OCI-LY3 (cell line): ENCODE measurements around the gene ALCAM.

Experiments
- EZH2phosphoT487 ChIP-seq: fragments of 200-600 bp; shearing (Covaris generic); IDR thresholded peaks from 2 replicates; pipeline ENCODE4 v1.6.1; 2018; ENCODE audit warnings: antibody characterized with exemption, mixed run types, low read depth
- TF ChIP-seq, protein P1 (sequence below): fragments of 200-600, 300-600 bp; sonication (generic); IDR thresholded peaks from 2 replicates; pipeline ENCODE4 v1.5.1; 2014; ENCODE audit warnings: antibody characterized with exemption, low read length, low read depth

DNA sequence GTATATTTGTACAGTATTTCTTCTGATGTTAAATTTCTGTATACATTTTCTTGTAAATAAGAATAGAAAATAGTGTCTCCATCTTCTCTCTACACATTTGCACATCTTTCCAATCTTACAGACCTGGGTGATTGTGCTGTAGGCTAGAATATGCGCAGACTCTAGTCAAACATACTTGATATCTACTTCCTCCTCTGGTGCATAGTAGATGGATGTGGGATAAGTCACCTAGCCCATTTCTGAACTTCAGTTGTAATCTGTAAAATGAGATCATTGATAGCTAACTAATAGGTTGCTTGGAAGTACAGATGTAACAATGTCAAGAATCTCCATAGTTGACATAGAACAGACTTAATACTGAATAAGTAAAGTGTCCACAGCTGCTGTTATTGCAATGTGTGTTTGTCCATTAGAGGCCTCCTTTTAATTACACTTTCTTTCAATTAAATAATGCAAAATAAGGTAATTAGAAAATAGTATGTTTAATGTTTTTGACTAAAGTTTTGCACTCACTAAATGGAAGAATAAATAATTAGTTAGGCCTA, 46.7 kb downstream of the ALCAM start:
- TF ChIP-seq, protein P1, sequence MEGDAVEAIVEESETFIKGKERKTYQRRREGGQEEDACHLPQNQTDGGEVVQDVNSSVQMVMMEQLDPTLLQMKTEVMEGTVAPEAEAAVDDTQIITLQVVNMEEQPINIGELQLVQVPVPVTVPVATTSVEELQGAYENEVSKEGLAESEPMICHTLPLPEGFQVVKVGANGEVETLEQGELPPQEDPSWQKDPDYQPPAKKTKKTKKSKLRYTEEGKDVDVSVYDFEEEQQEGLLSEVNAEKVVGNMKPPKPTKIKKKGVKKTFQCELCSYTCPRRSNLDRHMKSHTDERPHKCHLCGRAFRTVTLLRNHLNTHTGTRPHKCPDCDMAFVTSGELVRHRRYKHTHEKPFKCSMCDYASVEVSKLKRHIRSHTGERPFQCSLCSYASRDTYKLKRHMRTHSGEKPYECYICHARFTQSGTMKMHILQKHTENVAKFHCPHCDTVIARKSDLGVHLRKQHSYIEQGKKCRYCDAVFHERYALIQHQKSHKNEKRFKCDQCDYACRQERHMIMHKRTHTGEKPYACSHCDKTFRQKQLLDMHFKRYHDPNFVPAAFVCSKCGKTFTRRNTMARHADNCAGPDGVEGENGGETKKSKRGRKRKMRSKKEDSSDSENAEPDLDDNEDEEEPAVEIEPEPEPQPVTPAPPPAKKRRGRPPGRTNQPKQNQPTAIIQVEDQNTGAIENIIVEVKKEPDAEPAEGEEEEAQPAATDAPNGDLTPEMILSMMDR, result no peak
- no peak for TF ChIP-seq EZH2phosphoT487
